Stimulated activated CD8-positive, alpha-beta memory T cell treated with anti-CD3 and anti-CD28 coated beads, Interleukin-4, amount 100 ng/mL, for 1 hour (primary cell): Measurements from ENCODE around the gene CSNK2A3.
"Not testable (repeated sequence)": the region's sequence is repeated elsewhere in the genome, so short reads cannot be mapped to it uniquely, and the experiment has no call there.

Source experiments
- DNase-seq, 2 donors: peaks; one replicate each; pipeline ENCODE4 v3.0.0-alpha.2; 2020; ENCODE audit warnings: low read depth in 2 of 2, low spot score in 1 of 2

CSNK2A3 gene

GRCh38 chr11:11352878-11353277, at the start of gene CSNK2A3:
CSNK2A3 (minus strand) TSS chr11:11353250; CDS start chr11:11353119, 131 bp downstream.
- DNase-seq: not testable (repeated sequence)

GRCh38 chr11:11401960-11402535, 49.0 kb upstream of the CSNK2A3 start:
- no peak for DNase-seq

- DNase-seq: no peak
Measured at GRCh38 chr11:11400635-11401232, 47.7 kb upstream of the CSNK2A3 start.

GRCh38 chr11:11400121-11400520, 47.1 kb upstream of the CSNK2A3 start:
- no peak for DNase-seq

- no peak for DNase-seq
Measured at GRCh38 chr11:11397781-11398180, 44.7 kb upstream of the CSNK2A3 start.

GRCh38 chr11:11397036-11397415, 44.0 kb upstream of the CSNK2A3 start:
- no peak for DNase-seq

- DNase-seq: no peak
Measured at GRCh38 chr11:11396301-11397035, 43.4 kb upstream of the CSNK2A3 start.

- no peak for DNase-seq
Measured at GRCh38 chr11:11395126-11395525, 42.1 kb upstream of the CSNK2A3 start.

- no peak for DNase-seq
Measured at GRCh38 chr11:11394241-11394640, 41.2 kb upstream of the CSNK2A3 start.

GRCh38 chr11:11391796-11392463, 38.9 kb upstream of the CSNK2A3 start:
- DNase-seq: no peak

- no peak for DNase-seq
Measured at GRCh38 chr11:11391169-11391568, 38.1 kb upstream of the CSNK2A3 start.

- no peak for DNase-seq
Measured at GRCh38 chr11:11390068-11390771, 37.2 kb upstream of the CSNK2A3 start.

GRCh38 chr11:11389238-11389637, 36.2 kb upstream of the CSNK2A3 start:
- no peak for DNase-seq

- no peak for DNase-seq
Measured at GRCh38 chr11:11387622-11388305, 34.7 kb upstream of the CSNK2A3 start.

- no peak for DNase-seq
Measured at GRCh38 chr11:11387207-11387606, 34.2 kb upstream of the CSNK2A3 start.

GRCh38 chr11:11384829-11385228, 31.8 kb upstream of the CSNK2A3 start:
- DNase-seq: no peak

GRCh38 chr11:11383995-11384394, 30.9 kb upstream of the CSNK2A3 start:
- no peak for DNase-seq

GRCh38 chr11:11382858-11383532, 29.9 kb upstream of the CSNK2A3 start:
- DNase-seq: no peak

GRCh38 chr11:11381471-11382105, 28.5 kb upstream of the CSNK2A3 start:
- no peak for DNase-seq

GRCh38 chr11:11380883-11381282, 27.8 kb upstream of the CSNK2A3 start:
- no peak for DNase-seq
